NCI-H748 (cell line): ENCODE results near the gene TMEM233.
"Not testable (repeated sequence)": the region's sequence is repeated elsewhere in the genome, so short reads cannot be mapped to it uniquely, and the experiment has no call there.

Experiments
- DNase-seq: peaks from one replicate; lab custom pipeline; 2025; ENCODE audit not compliant: unreplicated experiment; lab: John Stamatoyannopoulos, UW

The TMEM233 gene

GRCh38 chr12:119657001-119657400, 63.4 kb downstream of the TMEM233 start:
- DNase-seq: not testable (repeated sequence)

- DNase-seq: not testable (repeated sequence)
Observed at GRCh38 chr12:119658166-119658565, 64.6 kb downstream of the TMEM233 start.

- DNase-seq: peak; percentile 45
Observed at GRCh38 chr12:119659289-119659897, 65.8 kb downstream of the TMEM233 start.

GRCh38 chr12:119660076-119660475, 66.5 kb downstream of the TMEM233 start:
- DNase-seq: no peak

GRCh38 chr12:119661882-119662281, 68.3 kb downstream of the TMEM233 start:
- DNase-seq: peak; percentile 10

GRCh38 chr12:119664642-119665041, 71.1 kb downstream of the TMEM233 start:
- no peak for DNase-seq

GRCh38 chr12:119665164-119665929, 71.8 kb downstream of the TMEM233 start:
- no peak for DNase-seq

GRCh38 chr12:119666226-119666795, 72.7 kb downstream of the TMEM233 start:
- no peak for DNase-seq

GRCh38 chr12:119666900-119667576, 73.5 kb downstream of the TMEM233 start:
- DNase-seq: no peak

GRCh38 chr12:119667577-119668323, 74.2 kb downstream of the TMEM233 start, which contains the start of gene PRKAB1:
Gene PRKAB1 (plus strand): TSS chr12:119668133. CDS start chr12:119668245, 112 bp downstream.
- DNase-seq: peak; percentile 99

GRCh38 chr12:119668324-119668841, 74.8 kb downstream of the TMEM233 start:
- no peak for DNase-seq

GRCh38 chr12:119669744-119670472, 76.3 kb downstream of the TMEM233 start:
- no peak for DNase-seq

- no peak for DNase-seq
Observed at GRCh38 chr12:119671070-119671469, 77.5 kb downstream of the TMEM233 start.

GRCh38 chr12:119672194-119672593, 78.6 kb downstream of the TMEM233 start:
- DNase-seq: no peak

GRCh38 chr12:119673634-119674033, 80.1 kb downstream of the TMEM233 start:
- DNase-seq: no peak

GRCh38 chr12:119674560-119674959, 81.0 kb downstream of the TMEM233 start:
- no peak for DNase-seq

- no peak for DNase-seq
Observed at GRCh38 chr12:119676022-119676421, 82.4 kb downstream of the TMEM233 start.

GRCh38 chr12:119676573-119676972, 83.0 kb downstream of the TMEM233 start:
- DNase-seq: no peak

GRCh38 chr12:119678459-119678858, 84.9 kb downstream of the TMEM233 start:
- DNase-seq: no peak

- peak; percentile 69 for DNase-seq
Observed at GRCh38 chr12:119679081-119679480, 85.5 kb downstream of the TMEM233 start.
